H9 (cell line): ENCODE measurements around the gene GSS. TPM values are rescaled to one million over a fixed set of nuclear protein-coding genes. Genes with fewer than 3 reads are reported as not detected.

Source experiments
- DNase-seq: peaks from one replicate; pipeline ENCODE4 v3.0.0-alpha.2; 2017
- H2AFZ ChIP-seq: one replicate; pipeline ENCODE4 v1.6.1; 2013; ENCODE audit warnings: mild to moderate bottlenecking, low read length, control low read depth, moderate library complexity
- H2AK5ac ChIP-seq: 2 replicates; pipeline ENCODE4 v1.6.1; 2013; ENCODE audit warnings: low read length, control low read depth, mixed read lengths; ENCODE audit not compliant: insufficient read length
- H2BK120ac ChIP-seq: one replicate; pipeline ENCODE4 v1.6.1; 2013; ENCODE audit warnings: low read depth, mild to moderate bottlenecking, low read length, control low read depth, inconsistent platforms; ENCODE audit not compliant: poor library complexity, severe bottlenecking
- H2BK12ac ChIP-seq: 2 replicates; pipeline ENCODE4 v1.6.1; 2013; ENCODE audit warnings: low read length, control low read depth, mixed read lengths, low read depth; ENCODE audit not compliant: insufficient read length
- H2BK15ac ChIP-seq: 2 replicates; pipeline ENCODE4 v1.6.1; 2013; ENCODE audit warnings: low read depth, low read length, control low read depth
- H2BK20ac ChIP-seq: one replicate; pipeline ENCODE4 v1.6.1; 2013; ENCODE audit warnings: low read depth, mild to moderate bottlenecking, low read length, control low read depth, inconsistent platforms; ENCODE audit not compliant: poor library complexity, severe bottlenecking
- H2BK5ac ChIP-seq: 2 replicates; pipeline ENCODE4 v1.6.1; 2013; ENCODE audit warnings: low read length, control low read depth, mixed read lengths; ENCODE audit not compliant: insufficient read length
- H3K14ac ChIP-seq: 2 replicates; pipeline ENCODE4 v1.6.1; 2013; ENCODE audit warnings: low read length, control low read depth; ENCODE audit not compliant: insufficient read depth
- H3K18ac ChIP-seq: 2 replicates; pipeline ENCODE4 v1.6.1; 2013; ENCODE audit warnings: low read depth, mild to moderate bottlenecking, mixed read lengths, low read length, control low read depth; ENCODE audit not compliant: insufficient read length
- H3K23ac ChIP-seq: 2 replicates; pipeline ENCODE4 v1.6.1; 2013; ENCODE audit warnings: low read length, control low read depth, mixed read lengths, low read depth; ENCODE audit not compliant: insufficient read length
- H3K23me2 ChIP-seq: 2 replicates; pipeline ENCODE4 v1.6.1; 2013; ENCODE audit warnings: low read depth, mild to moderate bottlenecking, mixed read lengths, low read length, control low read depth; ENCODE audit not compliant: insufficient read length, poor library complexity, severe bottlenecking
- H3K27ac ChIP-seq: 2 replicates; pipeline ENCODE4 v1.5.1; 2013; ENCODE audit warnings: low read length, control low read depth, mixed read lengths, low read depth; ENCODE audit not compliant: insufficient read length
- H3K27me3 ChIP-seq: 2 replicates; pipeline ENCODE4 v1.6.1; 2013; ENCODE audit warnings: low read length, control low read depth, inconsistent platforms; ENCODE audit not compliant: insufficient read depth
- H3K4ac ChIP-seq: 2 replicates; pipeline ENCODE4 v1.6.1; 2013; ENCODE audit warnings: low read depth, mild to moderate bottlenecking, control low read depth, inconsistent platforms, low read length, moderate library complexity
- H3K4me1 ChIP-seq: 2 replicates; pipeline ENCODE4 v1.6.1; 2013; ENCODE audit warnings: low read length, control low read depth, inconsistent platforms; ENCODE audit not compliant: insufficient read depth
- H3K4me2 ChIP-seq: 2 replicates; pipeline ENCODE4 v1.6.1; 2013; ENCODE audit warnings: low read length, control low read depth, mixed read lengths; ENCODE audit not compliant: insufficient read length, insufficient read depth
- H3K56ac ChIP-seq: 2 replicates; pipeline ENCODE4 v1.6.1; 2013; ENCODE audit warnings: low read depth, mild to moderate bottlenecking, mixed read lengths, low read length, control low read depth; ENCODE audit not compliant: insufficient read length
- H3K79me1 ChIP-seq: 2 replicates; pipeline ENCODE4 v1.6.1; 2013; ENCODE audit warnings: low read depth, mild to moderate bottlenecking, moderate library complexity, low read length, control low read depth, inconsistent platforms; ENCODE audit not compliant: insufficient read depth, poor library complexity, severe bottlenecking
- H3K79me2 ChIP-seq: 2 replicates; pipeline ENCODE4 v1.6.1; 2013; ENCODE audit warnings: low read length, control low read depth, inconsistent platforms; ENCODE audit not compliant: insufficient read depth
- H3K9ac ChIP-seq: 2 replicates; pipeline ENCODE4 v1.6.1; 2013; ENCODE audit warnings: low read length, control low read depth, mixed read lengths; ENCODE audit not compliant: insufficient read length; ENCODE audit errors: extremely low read depth
- H3K9me3 ChIP-seq: one replicate; pipeline ENCODE4 v1.6.1; 2013; ENCODE audit warnings: low read depth, low read length, inconsistent platforms; ENCODE audit not compliant: control insufficient read depth
- H3T11ph ChIP-seq: one replicate; pipeline ENCODE4 v1.6.1; 2013; ENCODE audit warnings: mild to moderate bottlenecking, low read length, control low read depth, inconsistent platforms
- H4K20me1 ChIP-seq: one replicate; pipeline ENCODE4 v1.6.1; 2013; ENCODE audit not compliant: control insufficient read depth, insufficient read length, insufficient read depth
- H4K5ac ChIP-seq: 2 replicates; pipeline ENCODE4 v1.6.1; 2013; ENCODE audit warnings: low read depth, mild to moderate bottlenecking, mixed read lengths, low read length, control low read depth; ENCODE audit not compliant: insufficient read length
- H4K8ac ChIP-seq: replicated peaks from 2 replicates; pipeline ENCODE4 v1.6.1; 2013; ENCODE audit warnings: low read length, control low read depth, mixed read lengths, low read depth; ENCODE audit not compliant: insufficient read length
- H4K91ac ChIP-seq: 2 replicates; pipeline ENCODE4 v1.6.1; 2013; ENCODE audit warnings: low read depth, mild to moderate bottlenecking, moderate library complexity, mixed read lengths, low read length, control low read depth; ENCODE audit not compliant: insufficient read length
- H3K27ac Mint-ChIP-seq, 3 experiments: 2 replicates in 2 of 3; 3 replicates in 1 of 3; pipeline ENCODE4 v1.8.0; 2020 to 2021; ENCODE audit warnings: mixed read lengths in 3 of 3, mild to moderate bottlenecking in 1 of 3, moderate library complexity in 1 of 3
- H3K27me3 Mint-ChIP-seq: 2 replicates; pipeline ENCODE4 v1.8.0; 2021; ENCODE audit warnings: low read depth, mild to moderate bottlenecking, moderate library complexity, mixed read lengths
- H3K36me3 Mint-ChIP-seq, 3 experiments: 2 replicates in 2 of 3; 3 replicates in 1 of 3; pipeline ENCODE4 v1.8.0; 2020 to 2021; ENCODE audit warnings: low read depth in 3 of 3, mixed read lengths in 3 of 3; ENCODE audit not compliant: insufficient read depth in 1 of 3
- H3K4me1 Mint-ChIP-seq, 2 experiments: 2 replicates each; pipeline ENCODE4 v1.8.0; 2020; ENCODE audit warnings: mixed read lengths in 2 of 2
- H3K4me3 Mint-ChIP-seq, 2 experiments: 2 replicates in 1 of 2; 3 replicates in 1 of 2; pipeline ENCODE4 v1.8.0; 2020 to 2021; ENCODE audit warnings: mild to moderate bottlenecking in 2 of 2, mixed read lengths in 2 of 2, moderate library complexity in 1 of 2
- H3K9me3 Mint-ChIP-seq, 2 experiments: 2 replicates in 1 of 2; 3 replicates in 1 of 2; pipeline ENCODE4 v1.8.0; 2020; ENCODE audit warnings: mild to moderate bottlenecking in 2 of 2, mixed read lengths in 2 of 2, moderate library complexity in 1 of 2
- CTCF ChIP-seq: fragments of 200-600 bp; sonication (generic); conservative IDR thresholded peaks from 3 replicates; pipeline ENCODE4 v1.8.0; 2021; ENCODE audit warnings: antibody characterized with exemption, mild to moderate bottlenecking
- WGBS: extraction: QIAGEN DNeasy Blood & Tissue Kit; methylation state at CpG from one replicate; pipeline ENCODE4 v1.1.7; 2013; ENCODE audit warnings: missing lambda C conversion rate, low lambda C conversion rate, mixed read lengths; ENCODE audit not compliant: insufficient read length; ENCODE audit errors: extremely low coverage; 5-methylcytosine and 5-hydroxymethylcytosine counted together
- total RNA-seq: library from RNA; stranded (reverse); gene quantifications from 2 replicates; pipeline ENCODE4 v1.2.1, GENCODE V29; 2021

Gene GSS
- total RNA-seq, 1 experiment from 2014 or later = 48.5 TPM

GRCh38 chr20:34916774-34917354, 38.7 kb downstream of the GSS start:
- no peak overlapping the region for H3K18ac ChIP-seq
- no peak overlapping the region for H2BK20ac ChIP-seq
- H3K9ac ChIP-seq = no peak overlapping the region
- Mint-ChIP-seq H3K27ac (no peak overlapping the region), H3K4me3 (no peak overlapping the region), H3K4me1 (no peaks in the 10 kb centered on the region), H3K27me3 (no peaks in the 10 kb centered on the region), H3K9me3 (no peaks in the 10 kb centered on the region), H3K36me3 (peaks cover 4 to 10% (median 5%) of the 10 kb centered on the region in 3 experiments; a peak in 5 of 7 replicates)
- H2BK15ac ChIP-seq = no peak overlapping the region
- no peaks in the 10 kb centered on the region for H4K20me1 ChIP-seq
- H2AK5ac ChIP-seq = no peak overlapping the region
- H3K79me1 ChIP-seq = no peaks in the 10 kb centered on the region
- WGBS = no CpG with 5 or more reads among the region's 2 CpGs
- no peak overlapping the region for H3K27ac ChIP-seq
- no peak overlapping the region for H3K4me2 ChIP-seq
- H4K8ac ChIP-seq = no peak overlapping the region
- no peak overlapping the region for H3K4ac ChIP-seq
- H3K27me3 ChIP-seq = no peaks in the 10 kb centered on the region
- H4K5ac ChIP-seq = no peak overlapping the region
- H3K23me2 ChIP-seq = no peaks in the 10 kb centered on the region
- no peak overlapping the region for H2AFZ ChIP-seq
- H3K4me1 ChIP-seq = no peaks in the 10 kb centered on the region
- no peak overlapping the region for H3K56ac ChIP-seq
- DNase-seq = no peak
- no peak overlapping the region for H2BK5ac ChIP-seq
- no peak overlapping the region for H3K23ac ChIP-seq
- H3K9me3 ChIP-seq = no peaks in the 10 kb centered on the region
- no peak overlapping the region for H3K14ac ChIP-seq
- no peaks in the 10 kb centered on the region for H3K79me2 ChIP-seq
- no peak overlapping the region for H4K91ac ChIP-seq
- H3T11ph ChIP-seq = no peak overlapping the region
- no peak overlapping the region for H2BK120ac ChIP-seq
- H2BK12ac ChIP-seq = no peak overlapping the region
- TF ChIP-seq CTCF = no peak
